ACC112 (cell line): ENCODE results near the gene AHNAK2.
A peak's percentile ranks its signal among the peaks of the same experiment; 100 is the strongest.

Experiments used
- H2AFZ ChIP-seq: fragments of 200-600 bp; sonication (generic); one replicate; pipeline ENCODE4 v1.6.0; 2017; ENCODE audit warnings: antibody characterized with exemption, low read length; ENCODE audit not compliant: unreplicated experiment
- H3K27ac ChIP-seq: fragments of 200-600 bp; sonication (generic); 2 replicates; pipeline ENCODE4 v1.5.1; 2014; ENCODE audit warnings: low read depth, mild to moderate bottlenecking, antibody characterized with exemption, low read length, moderate library complexity
- H3K27me3 ChIP-seq: fragments of 200-600 bp; sonication (generic); 2 replicates; pipeline ENCODE4 v1.6.1; 2014; ENCODE audit warnings: mild to moderate bottlenecking, antibody characterized with exemption, low read length, moderate library complexity, mixed read lengths; ENCODE audit not compliant: insufficient read depth
- H3K36me3 ChIP-seq: fragments of 200-600 bp; sonication (generic); 2 replicates; pipeline ENCODE4 v1.6.1; 2016; ENCODE audit warnings: mild to moderate bottlenecking, antibody characterized with exemption, low read length, moderate library complexity, mixed read lengths; ENCODE audit not compliant: insufficient read depth
- H3K4me1 ChIP-seq: fragments of 200-600 bp; sonication (generic); one replicate; pipeline ENCODE4 v1.6.1; 2016; ENCODE audit warnings: low read length, mixed read lengths; ENCODE audit not compliant: insufficient read depth, unreplicated experiment, control insufficient read depth
- H3K4me3 ChIP-seq: fragments of 200-600 bp; sonication (generic); 2 replicates; pipeline ENCODE4 v1.5.1; 2014; ENCODE audit warnings: mild to moderate bottlenecking, low read depth, low read length
- H3K79me2 ChIP-seq: fragments of 200-600 bp; sonication (generic); one replicate; pipeline ENCODE4 v1.6.0; 2016; ENCODE audit warnings: low read length; ENCODE audit not compliant: control insufficient read depth, unreplicated experiment, insufficient read depth

Gene AHNAK2

GRCh38 chr14:104970231-104971068 lies 7.7 kb downstream of the AHNAK2 start:
- H2AFZ ChIP-seq, result peak overlapping the region; percentile 9
- H3K27me3 ChIP-seq, result no peaks in the 10 kb centered on the region
- H3K27ac ChIP-seq, result peak overlapping the region; percentile 82
- H3K79me2 ChIP-seq, result peaks cover 11% of the 10 kb centered on the region
- H3K36me3 ChIP-seq, result no peaks in the 10 kb centered on the region
- peaks cover 76% of the 10 kb centered on the region for H3K4me1 ChIP-seq
- peak overlapping the region; percentile 76 for H3K4me3 ChIP-seq

GRCh38 chr14:104969741-104970230 lies 8.4 kb downstream of the AHNAK2 start:
- peaks cover 75% of the 10 kb centered on the region for H3K4me1 ChIP-seq
- H3K79me2 ChIP-seq, result peaks cover 11% of the 10 kb centered on the region
- H3K4me3 ChIP-seq, result peak overlapping the region; percentile 76
- H2AFZ ChIP-seq, result no peak overlapping the region
- 0 out of 2 replicates have a peak overlapping the region, but pooled peaks have one; percentile 82 for H3K27ac ChIP-seq
- no peaks in the 10 kb centered on the region for H3K36me3 ChIP-seq
- no peaks in the 10 kb centered on the region for H3K27me3 ChIP-seq

- Histone ChIP-seq H3K4me3 (peak overlapping the region; percentile 76), H3K27ac (no peak overlapping the region), H3K79me2 (peaks cover 11% of the 10 kb centered on the region)
These were observed 9.4 kb downstream of the AHNAK2 start for GRCh38 chr14:104968541-104969401.

GRCh38 chr14:104968153-104968527 lies 10.0 kb downstream of the AHNAK2 start:
- Histone ChIP-seq H3K27ac (no peak overlapping the region), H3K27me3 (no peaks in the 10 kb centered on the region), H3K4me3 (peak overlapping the region; percentile 76), H2AFZ (no peak overlapping the region), H3K36me3 (no peaks in the 10 kb centered on the region), H3K4me1 (peaks cover 60% of the 10 kb centered on the region), H3K79me2 (peaks cover 11% of the 10 kb centered on the region)

More at GRCh38 chr14:104968541-104969401, 9.4 kb downstream of the AHNAK2 start:
- peaks cover 65% of the 10 kb centered on the region for H3K4me1 ChIP-seq
- H3K27me3 ChIP-seq, result no peaks in the 10 kb centered on the region
- no peaks in the 10 kb centered on the region for H3K36me3 ChIP-seq
- H2AFZ ChIP-seq, result no peak overlapping the region

- Histone ChIP-seq H3K4me1 (peaks cover 54% of the 10 kb centered on the region), H3K27ac (no peak overlapping the region), H3K27me3 (no peaks in the 10 kb centered on the region), H3K36me3 (no peaks in the 10 kb centered on the region), H3K4me3 (peak overlapping the region; percentile 76), H2AFZ (peak overlapping the region; percentile 36), H3K79me2 (peaks cover 11% of the 10 kb centered on the region)
These were observed 10.6 kb downstream of the AHNAK2 start for GRCh38 chr14:104967386-104968152.

GRCh38 chr14:104966981-104967385 lies 11.2 kb downstream of the AHNAK2 start:
- H3K27me3 ChIP-seq, result no peaks in the 10 kb centered on the region
- H3K27ac ChIP-seq, result no peak overlapping the region
- H2AFZ ChIP-seq, result no peak overlapping the region

GRCh38 chr14:104966261-104966865 lies 11.8 kb downstream of the AHNAK2 start:
- Histone ChIP-seq H3K4me3 (no peak overlapping the region), H3K79me2 (peaks cover 11% of the 10 kb centered on the region), H3K4me1 (peaks cover 42% of the 10 kb centered on the region), H3K36me3 (no peaks in the 10 kb centered on the region), H2AFZ (no peak overlapping the region), H3K27ac (no peak overlapping the region), H3K27me3 (no peaks in the 10 kb centered on the region)

More at GRCh38 chr14:104966981-104967385, 11.2 kb downstream of the AHNAK2 start:
- H3K79me2 ChIP-seq, result peaks cover 11% of the 10 kb centered on the region
- H3K4me1 ChIP-seq, result peaks cover 49% of the 10 kb centered on the region
- H3K4me3 ChIP-seq, result no peak overlapping the region
- no peaks in the 10 kb centered on the region for H3K36me3 ChIP-seq

- Histone ChIP-seq H3K27me3 (no peaks in the 10 kb centered on the region), H3K4me1 (peaks cover 36% of the 10 kb centered on the region), H3K27ac (no peak overlapping the region), H3K4me3 (no peak overlapping the region), H2AFZ (no peak overlapping the region), H3K79me2 (peaks cover 11% of the 10 kb centered on the region), H3K36me3 (no peaks in the 10 kb centered on the region)
These were observed 12.5 kb downstream of the AHNAK2 start for GRCh38 chr14:104965561-104966231.

GRCh38 chr14:104964546-104964945 lies 13.6 kb downstream of the AHNAK2 start:
- Histone ChIP-seq H3K4me3 (no peak overlapping the region), H3K27me3 (no peaks in the 10 kb centered on the region), H3K4me1 (peaks cover 24% of the 10 kb centered on the region), H3K27ac (no peak overlapping the region), H3K36me3 (no peaks in the 10 kb centered on the region), H2AFZ (no peak overlapping the region), H3K79me2 (peaks cover 3% of the 10 kb centered on the region)
